SK-N-SH treated with all-trans-retinoic acid at 6 μM for 48 hours (cell line): ENCODE data around the gene YPEL3.
A peak's percentile ranks its signal among the peaks of the same experiment; 100 is the strongest.

Experiments
- ARNTL ChIP-seq: fragments of 450-650 bp; formaldehyde crosslinking; IDR thresholded peaks from 2 replicates; pipeline ENCODE4 v1.5.0; 2020; ENCODE audit warnings: low read depth, mild to moderate bottlenecking, moderate library complexity, borderline replicate concordance
- CSDC2 ChIP-seq: fragments of 250-450 bp; sonication (Bioruptor Pico); IDR thresholded peaks from 2 replicates; pipeline ENCODE4 v1.5.0; 2020; ENCODE audit warnings: mild to moderate bottlenecking, moderate library complexity
- GLIS3 ChIP-seq: fragments of 250-450 bp; sonication (Bioruptor Pico); IDR thresholded peaks from 2 replicates; pipeline ENCODE4 v1.5.0; 2020; ENCODE audit warnings: mild to moderate bottlenecking, moderate library complexity
- SNAI2 ChIP-seq: fragments of 250-450 bp; sonication (Bioruptor Pico); IDR thresholded peaks from 2 replicates; pipeline ENCODE4 v1.5.0; 2020; ENCODE audit warnings: mild to moderate bottlenecking, moderate library complexity
- TOX ChIP-seq: fragments of 250-450 bp; sonication (Bioruptor Pico); IDR thresholded peaks from 2 replicates; pipeline ENCODE4 v1.8.0; 2021; ENCODE audit warnings: mild to moderate bottlenecking, moderate library complexity, borderline replicate concordance
- ZNF8 ChIP-seq: fragments of 450-650 bp; formaldehyde crosslinking; IDR thresholded peaks from 2 replicates; pipeline ENCODE4 v1.5.0; 2020; ENCODE audit warnings: mild to moderate bottlenecking, moderate library complexity
- TF ChIP-seq, protein P1 (sequence below): fragments of 250-450 bp; sonication (Bioruptor Pico); IDR thresholded peaks from 2 replicates; pipeline ENCODE4 v1.8.0; 2020; ENCODE audit warnings: mild to moderate bottlenecking, moderate library complexity, borderline replicate concordance

DNA sequence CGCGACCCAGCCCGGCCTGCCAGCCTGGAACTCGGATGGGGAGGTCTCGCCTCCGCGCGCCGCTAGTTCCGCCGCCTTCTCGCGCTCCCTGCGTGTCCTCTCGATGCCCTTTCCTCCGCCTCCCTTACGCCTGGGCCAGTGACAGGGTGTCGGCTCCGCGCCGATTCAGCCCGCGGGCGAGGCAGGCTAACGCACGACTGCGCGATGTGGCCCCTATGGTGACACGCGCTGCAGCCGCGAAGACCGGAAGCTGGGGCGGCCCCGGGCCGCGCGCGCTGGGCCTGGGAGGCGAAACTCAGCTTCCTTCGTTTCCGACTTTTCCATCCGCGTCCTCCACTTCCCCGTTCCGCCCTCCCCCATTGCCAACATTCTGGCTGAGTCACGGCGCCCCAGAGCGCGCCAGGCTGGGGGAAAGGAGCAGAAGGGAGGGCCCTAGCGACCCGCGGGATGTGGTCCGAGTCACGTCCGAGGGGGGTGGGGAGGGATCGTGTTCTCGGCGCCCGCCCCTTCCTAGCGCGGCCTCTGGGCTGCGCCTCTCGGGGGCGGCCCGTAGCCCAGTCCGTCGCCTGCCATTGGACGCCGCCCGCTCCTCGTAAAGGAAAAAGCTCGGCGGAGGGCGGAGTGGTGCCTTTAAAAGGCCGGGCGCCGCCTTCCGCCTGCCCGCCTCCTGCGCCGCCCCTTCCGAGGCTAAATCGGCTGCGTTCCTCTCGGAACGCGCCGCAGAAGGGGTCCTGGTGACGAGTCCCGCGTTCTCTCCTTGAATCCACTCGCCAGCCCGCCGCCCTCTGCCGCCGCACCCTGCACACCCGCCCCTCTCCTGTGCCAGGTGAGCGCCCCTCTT lies 30.7 kb downstream of the YPEL3 start, which contains the start of gene ALDOA:
- TF ChIP-seq TOX (CRISPR knock-in tag) (no peak), ARNTL (CRISPR knock-in tag) (no peak), SNAI2 (CRISPR knock-in tag) (no peak), ZNF8 (CRISPR knock-in tag) (no peak), CSDC2 (CRISPR knock-in tag) (0 out of 2 replicates have a peak, but pooled peaks have one; percentile 34), GLIS3 (CRISPR knock-in tag) (no peak; the same call in 1 of the 2 replicates)
- TF ChIP-seq, protein P1, sequence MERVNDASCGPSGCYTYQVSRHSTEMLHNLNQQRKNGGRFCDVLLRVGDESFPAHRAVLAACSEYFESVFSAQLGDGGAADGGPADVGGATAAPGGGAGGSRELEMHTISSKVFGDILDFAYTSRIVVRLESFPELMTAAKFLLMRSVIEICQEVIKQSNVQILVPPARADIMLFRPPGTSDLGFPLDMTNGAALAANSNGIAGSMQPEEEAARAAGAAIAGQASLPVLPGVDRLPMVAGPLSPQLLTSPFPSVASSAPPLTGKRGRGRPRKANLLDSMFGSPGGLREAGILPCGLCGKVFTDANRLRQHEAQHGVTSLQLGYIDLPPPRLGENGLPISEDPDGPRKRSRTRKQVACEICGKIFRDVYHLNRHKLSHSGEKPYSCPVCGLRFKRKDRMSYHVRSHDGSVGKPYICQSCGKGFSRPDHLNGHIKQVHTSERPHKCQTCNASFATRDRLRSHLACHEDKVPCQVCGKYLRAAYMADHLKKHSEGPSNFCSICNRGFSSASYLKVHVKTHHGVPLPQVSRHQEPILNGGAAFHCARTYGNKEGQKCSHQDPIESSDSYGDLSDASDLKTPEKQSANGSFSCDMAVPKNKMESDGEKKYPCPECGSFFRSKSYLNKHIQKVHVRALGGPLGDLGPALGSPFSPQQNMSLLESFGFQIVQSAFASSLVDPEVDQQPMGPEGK = peak; percentile 52; the same call in 1 of the 2 replicates
